Keratinocyte (primary cell): Measurements from ENCODE around the gene HOXB13. TPM values are rescaled to one million over a fixed set of nuclear protein-coding genes. Genes with fewer than 3 reads are reported as not detected.

Experiments
- DNase-seq: peaks from one replicate; pipeline ENCODE4 v3.0.0-alpha.2; 2011; ENCODE audit warnings: low read depth, missing footprints, low spot score
- FAIRE-seq: peaks from 2 replicates; lab custom pipeline; 2011; peaks lifted over from hg19 to GRCh38; lab: Jason Lieb, UNC
- H2AFZ ChIP-seq: 2 replicates; pipeline ENCODE4 v1.6.0; 2012; ENCODE audit warnings: low read length, control low read depth, inconsistent platforms; ENCODE audit not compliant: control insufficient read depth
- H3K27ac ChIP-seq: 2 replicates; pipeline ENCODE4 v1.5.1; 2011; ENCODE audit warnings: low read length; ENCODE audit not compliant: control insufficient read depth, insufficient read depth
- H3K27me3 ChIP-seq: 3 replicates; pipeline ENCODE4 v1.6.0; 2011; ENCODE audit warnings: low read length; ENCODE audit not compliant: control insufficient read depth, insufficient read depth; ENCODE audit errors: extremely low read depth
- H3K36me3 ChIP-seq, 2 experiments: 2 replicates in 1 of 2; 3 replicates in 1 of 2; pipeline ENCODE4 v1.5.1; 2011; ENCODE audit warnings: low read length in 2 of 2, mild to moderate bottlenecking in 1 of 2; ENCODE audit not compliant: control insufficient read depth in 2 of 2, insufficient read depth in 2 of 2; ENCODE audit errors: extremely low read depth in 1 of 2
- H3K4me1 ChIP-seq: 3 replicates; pipeline ENCODE4 v1.5.1; 2011; ENCODE audit warnings: low read length; ENCODE audit not compliant: control insufficient read depth, insufficient read depth; ENCODE audit errors: extremely low read depth
- H3K4me2 ChIP-seq: 3 replicates; pipeline ENCODE4 v1.6.0; 2011; ENCODE audit warnings: low read depth, low read length; ENCODE audit not compliant: control insufficient read depth, insufficient read depth; ENCODE audit errors: extremely low read depth
- H3K4me3 ChIP-seq, 3 experiments: fragments of 200-600 bp in 1 of 3; sonication (generic) in 1 of 3; 2 replicates in 2 of 3; 3 replicates in 1 of 3; pipeline ENCODE4 v1.5.1; 2011 to 2016; ENCODE audit warnings: low read length in 3 of 3, mild to moderate bottlenecking in 3 of 3, control low read depth in 2 of 3, inconsistent platforms in 1 of 3, low read depth in 1 of 3, mixed read lengths in 1 of 3, mixed run types in 1 of 3, moderate library complexity in 1 of 3; ENCODE audit not compliant: control insufficient read depth in 2 of 3, insufficient read depth in 2 of 3; ENCODE audit errors: extremely low read depth in 1 of 3
- H3K79me2 ChIP-seq: 2 replicates; pipeline ENCODE4 v1.6.0; 2012; ENCODE audit warnings: low read length; ENCODE audit not compliant: control insufficient read depth, insufficient read depth
- H3K9ac ChIP-seq: 3 replicates; pipeline ENCODE4 v1.6.0; 2011; ENCODE audit warnings: low read length; ENCODE audit not compliant: control insufficient read depth, insufficient read depth; ENCODE audit errors: extremely low read depth
- H3K9me1 ChIP-seq: 3 replicates; pipeline ENCODE4 v1.6.0; 2011; ENCODE audit warnings: low read length; ENCODE audit not compliant: control insufficient read depth, insufficient read depth; ENCODE audit errors: extremely low read depth
- H3K9me3 ChIP-seq: 2 replicates; pipeline ENCODE4 v1.5.1; 2012; ENCODE audit warnings: low read depth, low read length; ENCODE audit not compliant: control insufficient read depth
- H4K20me1 ChIP-seq: 3 replicates; pipeline ENCODE4 v1.6.0; 2011; ENCODE audit warnings: low read length; ENCODE audit not compliant: control insufficient read depth, insufficient read depth; ENCODE audit errors: extremely low read depth
- EZH2 ChIP-seq: IDR thresholded peaks from one replicate; pipeline ENCODE4 v1.6.1; 2012; ENCODE audit warnings: inconsistent platforms, mild to moderate bottlenecking, low read length, moderate library complexity
- dilution Hi-C: fragments of 300-500 bp; cut with MboI; formaldehyde crosslinking; loops from one replicate; pipeline ENCODE4 v1.7.0; 2020; ENCODE audit warnings: low sequenced_read_pairs; ENCODE audit not compliant: extremely low pct_ligation_motif_present
- polyA plus RNA-seq, 5 experiments: library from polyadenylated mRNA; depleted of rRNA in 3 of 5; stranded (reverse) in 3 of 5; stranded (forward) in 1 of 5; unstranded in 1 of 5; fragments of >200 nt; gene quantifications; 1 replicate in 1 of 5; 2 replicates in 3 of 5; 3 replicates in 1 of 5; pipeline versions ENCODE4 v1.2.1 to v1.2.3, GENCODE V29; 2011 to 2012; ENCODE audit warnings: missing spikeins in 2 of 5, low read depth in 1 of 5, low replicate concordance in 1 of 5
- TF ChIP-seq, protein P1 (sequence below), 3 experiments: IDR thresholded peaks in 1 of 3; conservative IDR thresholded peaks in 1 of 3; optimal IDR thresholded peaks in 1 of 3; 2 replicates in 2 of 3; 3 replicates in 1 of 3; pipeline versions ENCODE3 to v1.5.1; 2011; ENCODE audit warnings: low read length in 3 of 3, mild to moderate bottlenecking in 3 of 3, moderate library complexity in 2 of 3, control low read depth in 1 of 3, inconsistent platforms in 1 of 3; ENCODE audit not compliant: insufficient read depth in 2 of 3; ENCODE audit errors: extremely low read depth in 1 of 3

Gene HOXB13
- polyA plus RNA-seq, 1 donor (not counting 4 experiments of a cell fraction or from before 2014, with no cell fraction given) = not detected

DNA sequence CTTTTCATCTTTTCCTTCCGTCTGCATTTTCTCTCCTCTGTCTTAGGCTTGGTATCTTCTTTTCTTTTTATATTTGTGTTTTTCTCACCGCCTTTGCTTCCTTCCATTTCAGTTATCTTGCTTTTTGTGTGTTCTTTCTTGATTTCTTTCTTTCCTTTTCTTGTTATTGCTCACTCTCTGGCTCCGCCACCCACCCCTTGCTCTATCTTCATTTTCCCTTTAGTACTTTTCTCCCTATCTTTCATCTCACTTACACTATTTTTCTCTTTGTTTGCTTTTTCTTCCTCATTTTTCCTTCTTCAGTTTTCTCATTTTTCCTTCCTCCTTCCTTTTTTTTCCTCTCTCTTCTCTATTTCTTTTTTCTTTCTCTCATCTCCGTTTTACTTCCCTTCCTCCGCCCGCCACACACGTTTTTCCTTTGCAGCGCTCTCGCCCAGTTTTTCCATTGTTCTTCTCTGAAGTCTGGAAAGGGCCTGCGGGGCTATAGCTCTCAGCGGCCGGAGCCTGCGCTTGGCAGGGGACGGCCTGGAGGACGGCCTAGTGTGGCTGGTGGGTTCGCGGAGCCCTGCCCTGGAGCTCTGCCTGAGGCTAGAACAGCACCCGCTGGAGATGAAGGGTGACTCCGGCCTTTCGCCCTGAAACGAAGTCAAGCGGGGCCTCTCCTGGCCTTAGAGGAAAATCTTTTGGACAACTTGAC lies 5.2 kb upstream of the HOXB13 start:
- Histone ChIP-seq H3K4me1 (no peaks in the 10 kb centered on the region), H3K4me2 (no peak overlapping the region), H3K9me1 (no peaks in the 10 kb centered on the region), H4K20me1 (peaks cover 2% of the 10 kb centered on the region), H3K9ac (no peak overlapping the region), H3K27me3 (peaks cover 97% of the 10 kb centered on the region), H3K36me3 (no peaks in the 10 kb centered on the region), H3K4me3 (no peak overlapping the region), H2AFZ (no peak overlapping the region), H3K27ac (no peak overlapping the region), H3K9me3 (no peaks in the 10 kb centered on the region), H3K79me2 (no peaks in the 10 kb centered on the region)
- FAIRE-seq = no peak
- TF ChIP-seq, protein P1, sequence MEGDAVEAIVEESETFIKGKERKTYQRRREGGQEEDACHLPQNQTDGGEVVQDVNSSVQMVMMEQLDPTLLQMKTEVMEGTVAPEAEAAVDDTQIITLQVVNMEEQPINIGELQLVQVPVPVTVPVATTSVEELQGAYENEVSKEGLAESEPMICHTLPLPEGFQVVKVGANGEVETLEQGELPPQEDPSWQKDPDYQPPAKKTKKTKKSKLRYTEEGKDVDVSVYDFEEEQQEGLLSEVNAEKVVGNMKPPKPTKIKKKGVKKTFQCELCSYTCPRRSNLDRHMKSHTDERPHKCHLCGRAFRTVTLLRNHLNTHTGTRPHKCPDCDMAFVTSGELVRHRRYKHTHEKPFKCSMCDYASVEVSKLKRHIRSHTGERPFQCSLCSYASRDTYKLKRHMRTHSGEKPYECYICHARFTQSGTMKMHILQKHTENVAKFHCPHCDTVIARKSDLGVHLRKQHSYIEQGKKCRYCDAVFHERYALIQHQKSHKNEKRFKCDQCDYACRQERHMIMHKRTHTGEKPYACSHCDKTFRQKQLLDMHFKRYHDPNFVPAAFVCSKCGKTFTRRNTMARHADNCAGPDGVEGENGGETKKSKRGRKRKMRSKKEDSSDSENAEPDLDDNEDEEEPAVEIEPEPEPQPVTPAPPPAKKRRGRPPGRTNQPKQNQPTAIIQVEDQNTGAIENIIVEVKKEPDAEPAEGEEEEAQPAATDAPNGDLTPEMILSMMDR (optimal IDR thresholded peaks at IDR 0.05 in 1 of 3, IDR thresholded peaks at IDR 0.05 in 1 of 3, conservative IDR thresholded peaks at IDR 0.05 in 1 of 3; ENCODE audit: extremely low read depth in 1 of 3, insufficient read depth in 2 of 3, low read length in 3 of 3) = no peak
- DNase-seq = no peak
- dilution Hi-C loops = no loop called here

DNA sequence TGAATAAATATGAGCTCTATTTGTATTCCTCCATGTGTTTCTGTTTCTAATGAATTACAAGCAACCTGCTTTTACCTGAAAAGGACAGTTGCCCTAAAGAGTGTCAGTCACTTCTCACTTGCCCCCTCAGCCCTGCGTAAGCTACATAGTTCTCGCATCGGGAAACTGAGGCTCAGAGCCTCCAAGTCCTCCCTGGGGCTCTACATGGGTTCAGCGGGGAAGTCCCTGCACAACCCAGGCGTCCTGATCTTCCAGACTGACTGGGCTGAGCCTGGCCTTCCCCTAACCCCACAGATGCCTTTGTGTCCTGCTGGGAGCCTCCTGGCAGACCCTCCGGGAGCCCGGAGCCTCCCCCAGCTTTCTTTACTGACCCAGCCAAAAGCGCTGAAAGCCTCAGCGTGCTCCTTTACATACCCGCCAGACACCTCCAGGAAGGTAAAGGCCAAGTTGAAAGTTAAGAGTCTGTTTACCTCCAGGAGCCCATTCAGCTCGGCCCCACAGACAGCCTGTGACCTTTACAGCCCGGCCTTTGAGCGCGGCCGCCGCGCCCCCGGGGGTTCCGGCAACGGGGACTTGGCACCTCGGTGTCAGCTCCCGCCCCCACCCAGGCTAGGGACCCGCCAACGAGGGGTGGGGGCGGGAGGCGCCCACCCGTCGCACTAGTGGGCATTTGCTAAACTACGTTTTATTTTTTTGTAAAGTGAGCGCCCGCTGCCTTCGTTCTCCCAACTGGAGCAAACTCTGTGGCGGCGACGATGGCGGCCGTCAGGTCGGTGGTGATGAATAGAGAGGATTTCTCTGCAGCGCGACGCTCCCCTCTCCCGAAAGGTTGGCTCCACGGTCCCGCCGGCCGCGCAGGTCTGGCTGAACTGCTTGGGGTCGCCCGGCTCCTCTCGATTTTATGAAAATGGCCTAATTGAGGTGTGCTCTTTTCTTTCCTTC lies 4.4 kb upstream of the HOXB13 start:
- H3K9me3 ChIP-seq = no peaks in the 10 kb centered on the region
- H3K4me3 ChIP-seq = no peak overlapping the region
- dilution Hi-C loops = no loop called here
- H3K4me1 ChIP-seq = no peaks in the 10 kb centered on the region
- no peaks in the 10 kb centered on the region for H3K9me1 ChIP-seq
- TF ChIP-seq, protein P1 (optimal IDR thresholded peaks at IDR 0.05 in 1 of 3, IDR thresholded peaks at IDR 0.05 in 1 of 3, conservative IDR thresholded peaks at IDR 0.05 in 1 of 3; ENCODE audit: extremely low read depth in 1 of 3, insufficient read depth in 2 of 3, low read length in 3 of 3) = no peak
- peak; percentile 90 for TF ChIP-seq EZH2
- no peak for DNase-seq
- no peak for FAIRE-seq
- H3K79me2 ChIP-seq = no peaks in the 10 kb centered on the region
- H4K20me1 ChIP-seq = peaks cover 2% of the 10 kb centered on the region
- no peak overlapping the region for H2AFZ ChIP-seq
- no peaks in the 10 kb centered on the region for H3K36me3 ChIP-seq
- no peak overlapping the region for H3K27ac ChIP-seq
- H3K4me2 ChIP-seq = no peak overlapping the region
- no peak overlapping the region for H3K9ac ChIP-seq
- peaks cover 97% of the 10 kb centered on the region for H3K27me3 ChIP-seq
